ENCODE results near the gene KCNH8.

KCNH8 gene

DNA sequence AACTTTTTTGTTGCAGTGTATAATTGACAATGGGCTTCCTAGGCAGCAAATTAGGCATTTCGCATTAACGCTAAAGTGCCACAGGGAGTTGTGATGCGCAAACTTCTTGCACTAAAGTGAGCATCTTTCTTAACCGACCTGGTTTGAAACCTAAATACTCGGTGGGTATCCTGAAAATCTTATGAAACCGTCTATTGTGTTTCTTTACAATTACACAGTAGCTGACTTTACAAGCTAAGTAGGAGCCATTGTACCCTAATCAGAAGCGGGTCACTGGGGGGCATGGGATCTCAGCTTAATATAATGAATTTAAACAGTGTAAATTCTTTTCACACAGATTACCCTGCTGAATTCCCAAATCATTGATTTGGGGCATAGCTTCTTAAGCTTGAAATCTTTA is 328.0 kb downstream of the KCNH8 start:
- no peak for DNase-seq (ENCODE audit: low read depth, low spot score)

DNA sequence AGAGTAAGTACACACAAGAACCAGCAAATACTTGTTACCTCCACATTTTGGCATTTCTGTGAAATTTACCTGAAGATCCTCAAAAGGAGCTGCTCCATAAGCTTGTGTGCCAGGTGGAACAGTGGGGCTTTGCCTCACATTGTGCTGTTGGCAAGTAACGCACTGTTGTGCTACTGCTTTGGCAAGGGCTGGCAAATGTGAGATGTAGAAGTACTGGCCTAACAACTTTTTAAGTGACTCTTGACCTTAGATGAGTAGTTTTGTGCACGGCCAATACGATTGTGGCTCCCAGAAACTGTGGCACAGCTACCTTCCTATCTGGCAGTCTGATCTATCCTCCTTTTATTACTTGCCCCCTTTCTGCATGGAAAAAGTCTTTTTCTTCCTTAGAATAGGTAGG is 337.0 kb downstream of the KCNH8 start:
- no peak for DNase-seq (ENCODE audit: low read depth, low spot score)

DNA sequence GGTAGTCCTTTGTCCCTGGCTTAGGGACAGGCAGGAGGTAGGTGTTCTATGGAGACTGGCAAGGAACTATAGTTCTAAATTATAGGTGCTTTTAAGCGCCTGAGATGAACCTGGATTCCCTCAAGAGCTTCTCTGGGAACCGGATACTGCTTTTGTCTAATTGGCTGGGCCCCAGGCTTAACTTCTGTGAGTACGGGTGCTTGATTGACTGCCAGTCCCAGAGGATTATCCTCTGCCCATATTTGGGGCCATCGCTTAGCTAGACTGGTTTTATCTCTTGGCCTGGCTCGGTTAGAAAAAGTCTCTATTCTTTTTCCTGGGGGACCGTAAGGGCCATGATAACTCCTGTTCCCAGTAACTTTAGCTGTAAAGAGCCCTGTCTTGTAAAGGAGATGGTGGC is 339.1 kb downstream of the KCNH8 start:
- no peak for DNase-seq (ENCODE audit: low read depth, low spot score)

DNA sequence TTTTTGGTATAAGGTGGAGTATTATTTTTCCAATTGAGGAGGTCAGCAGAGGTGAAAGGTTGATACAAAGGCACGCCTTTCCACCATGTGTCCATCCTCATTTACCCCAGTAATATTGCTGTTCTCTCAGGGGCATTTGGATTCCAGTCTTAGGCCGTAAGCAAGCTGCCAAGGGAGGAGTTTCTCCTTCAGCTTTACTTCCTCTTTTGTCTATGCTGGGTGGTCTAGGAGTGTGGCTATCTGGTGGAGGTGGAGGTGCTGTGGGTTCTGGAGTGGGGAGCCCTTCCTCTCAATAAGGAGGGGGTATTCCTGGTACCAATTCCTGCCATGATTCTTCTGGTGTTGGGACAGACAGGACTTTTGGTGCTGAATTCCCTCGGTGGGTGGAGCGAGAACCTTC is 340.6 kb downstream of the KCNH8 start:
- no peak for DNase-seq (ENCODE audit: low read depth, low spot score)

DNA sequence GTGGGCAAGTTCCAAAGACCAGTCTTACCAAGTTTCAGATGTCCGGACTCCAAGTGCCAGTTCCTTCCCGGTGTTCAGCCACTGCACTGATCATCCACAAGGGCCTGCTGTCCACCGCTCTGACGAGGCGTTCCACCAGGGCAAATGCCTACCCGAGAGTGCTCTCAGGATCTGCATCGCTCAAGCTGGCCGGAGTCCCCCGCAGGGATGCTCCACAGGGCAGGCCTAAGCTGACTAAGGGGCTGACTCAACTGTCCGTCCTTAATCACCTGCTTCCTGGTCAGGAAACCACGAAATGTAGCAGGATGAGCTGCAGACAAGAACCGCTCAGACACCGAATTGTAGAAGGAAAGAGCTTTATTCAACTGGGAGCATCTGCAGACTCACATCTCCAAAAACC is 341.6 kb downstream of the KCNH8 start:
- DNase-seq (ENCODE audit: low read depth, low spot score) = no peak

DNA sequence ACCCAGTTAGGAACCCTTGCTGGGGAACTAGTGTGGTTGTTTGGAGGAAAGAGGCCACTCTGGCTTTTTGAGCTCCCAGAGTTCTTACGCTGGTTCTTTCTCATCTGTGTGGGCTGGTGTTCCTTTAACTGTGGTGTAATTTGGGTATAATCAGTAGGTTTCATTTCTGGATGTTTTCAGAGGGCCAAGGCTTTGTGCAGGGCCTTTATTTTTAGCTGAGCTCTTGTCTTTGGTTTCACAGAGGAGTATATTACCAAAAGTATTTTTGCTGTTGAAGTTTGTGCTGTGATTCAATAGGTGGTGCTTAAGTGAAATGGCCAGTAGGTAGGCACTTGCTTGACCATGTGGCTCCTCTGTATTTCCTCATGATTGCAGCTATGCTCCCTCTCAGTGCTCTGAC is 357.9 kb downstream of the KCNH8 start:
- no peak for DNase-seq (ENCODE audit: low read depth, low spot score)

DNA sequence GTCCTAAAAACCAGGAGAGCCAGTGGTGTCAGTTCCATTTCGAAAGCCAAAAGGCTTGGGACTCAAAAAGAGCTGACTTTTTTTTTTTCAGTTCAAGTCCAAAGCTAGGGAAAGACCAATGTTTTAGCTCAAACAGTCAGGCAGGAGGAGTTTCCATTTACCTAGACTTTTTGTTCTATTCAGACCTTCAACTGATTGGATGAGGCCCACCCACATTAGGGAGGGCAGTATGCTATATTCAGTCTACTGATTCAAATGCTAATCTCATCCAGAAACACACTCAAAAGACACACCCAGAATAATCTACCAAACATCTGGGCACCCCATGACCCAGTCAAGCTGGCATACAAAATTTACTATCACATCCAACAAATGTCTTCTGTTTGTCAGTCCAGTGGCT is 374.0 kb downstream of the KCNH8 start:
- DNase-seq (ENCODE audit: low read depth, low spot score) = no peak

DNA sequence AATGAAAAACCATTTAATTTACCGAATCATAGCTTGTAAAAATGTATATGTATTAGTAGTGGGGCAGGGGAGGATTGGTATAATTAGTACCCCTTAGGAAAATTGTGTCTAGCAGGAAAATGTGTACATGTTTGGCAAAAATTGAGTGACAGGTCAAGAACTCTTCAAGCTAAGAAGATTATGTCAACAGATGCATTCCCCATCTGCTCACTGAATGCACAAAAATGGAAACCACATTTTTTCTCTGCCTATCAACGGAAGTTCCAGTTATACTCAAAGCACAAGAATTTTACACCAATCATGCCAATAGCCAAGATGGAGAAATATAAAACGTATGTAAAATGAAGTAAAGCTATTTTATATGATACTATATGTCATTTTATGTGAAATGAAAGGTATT is 377.8 kb downstream of the KCNH8 start:
- no peak for DNase-seq (ENCODE audit: low read depth, low spot score)

DNA sequence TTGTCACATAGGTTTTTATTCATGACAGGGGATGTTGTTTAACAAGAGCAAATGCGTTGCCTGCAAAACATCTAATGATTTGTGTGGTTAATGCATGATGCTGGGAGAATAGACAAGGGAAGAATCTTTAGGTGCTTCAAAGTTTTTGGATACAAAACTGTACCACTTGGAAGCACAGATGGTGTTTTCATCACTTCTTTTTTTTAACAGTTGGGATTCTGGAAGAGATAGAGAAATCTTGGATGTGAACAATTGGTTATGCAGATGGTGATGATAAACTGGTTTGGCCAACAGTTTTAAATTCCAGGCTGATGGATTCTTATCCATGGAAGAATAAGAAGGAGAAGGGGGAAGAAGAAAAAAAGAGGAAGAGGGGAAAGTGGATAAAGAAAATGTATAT is 379.4 kb downstream of the KCNH8 start:
- DNase-seq (ENCODE audit: low read depth, low spot score) = no peak

DNA sequence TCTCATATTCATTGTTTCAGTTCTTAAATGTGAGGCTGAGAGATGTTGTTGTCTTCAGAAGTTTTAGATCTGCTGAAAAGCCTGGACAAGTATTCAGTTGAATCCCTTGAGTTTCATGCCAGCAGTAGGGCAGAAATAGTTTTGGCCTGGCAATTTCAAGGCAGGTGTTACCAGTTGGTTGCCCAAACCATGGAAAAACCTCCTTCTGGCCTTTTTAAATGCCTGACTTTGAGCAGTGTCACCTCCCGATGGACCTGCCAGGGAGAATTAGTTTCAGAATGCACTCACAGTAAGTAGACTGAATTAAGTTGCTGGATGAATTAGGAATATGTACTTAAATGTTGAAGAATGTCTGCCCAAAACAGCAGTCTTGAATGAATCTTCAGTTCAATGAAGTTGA is 383.1 kb downstream of the KCNH8 start:
- DNase-seq (ENCODE audit: low read depth, low spot score) = no peak

DNA sequence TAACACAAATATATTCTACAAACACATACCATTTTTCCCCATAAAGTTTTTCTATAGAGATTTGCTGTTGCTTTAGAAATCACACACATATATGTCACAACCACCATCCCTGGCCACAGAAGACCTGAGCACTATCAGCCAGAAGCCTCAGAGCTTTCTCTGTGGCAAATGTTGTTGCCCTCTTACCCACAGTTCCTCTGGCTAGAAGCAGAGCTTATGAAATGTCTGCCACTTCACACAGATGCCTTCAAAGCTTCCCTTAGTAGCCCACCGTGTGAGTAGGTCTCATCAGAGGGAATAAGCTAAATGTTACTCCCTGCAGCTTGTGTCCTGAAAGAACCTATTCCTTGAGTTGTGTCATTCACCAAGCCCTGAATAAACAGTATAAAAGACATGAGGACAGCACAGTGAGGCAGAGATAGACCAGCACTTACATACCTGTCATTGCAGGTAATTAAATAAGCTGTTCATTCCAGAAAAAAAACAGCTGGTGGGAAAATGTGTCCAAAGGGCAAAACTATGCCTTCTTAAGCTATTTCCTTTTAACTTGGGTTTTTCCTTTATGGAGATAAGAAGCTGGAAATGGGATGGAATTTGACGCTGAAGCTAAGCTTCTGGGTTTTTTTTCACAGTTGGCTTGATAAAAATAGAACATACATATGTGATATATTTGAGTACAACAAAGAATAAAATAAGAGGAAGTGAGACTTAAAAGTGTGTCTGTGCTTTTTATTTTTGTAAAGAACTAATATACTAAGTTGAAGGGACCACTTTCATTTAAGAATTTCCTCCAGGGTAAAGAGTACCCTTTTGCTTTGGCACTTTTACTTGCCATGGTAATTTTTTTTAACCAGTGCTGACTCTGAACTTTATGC is 391.4 kb downstream of the KCNH8 start:
- DNase-seq (ENCODE audit: low read depth, low spot score) = no peak

DNA sequence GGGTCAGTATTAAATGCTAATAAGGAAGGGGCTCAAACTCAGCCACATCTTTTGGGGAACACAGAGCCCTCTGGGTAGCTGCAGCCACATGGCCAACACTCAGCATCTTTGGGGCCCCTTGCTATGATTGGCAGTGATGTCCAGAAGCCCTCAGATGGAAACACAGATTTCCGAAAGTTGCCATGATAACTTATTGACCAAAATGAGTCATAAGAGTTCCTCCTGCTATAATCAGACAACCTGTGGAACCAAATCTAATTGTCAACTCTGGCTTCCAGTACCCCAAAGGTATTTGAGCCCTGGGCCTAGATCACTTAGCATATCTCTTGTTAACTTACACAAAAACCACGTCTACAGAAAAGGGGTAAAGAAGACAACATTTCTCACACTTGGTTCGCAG is 392.2 kb downstream of the KCNH8 start:
- DNase-seq (ENCODE audit: low read depth, low spot score) = no peak

DNA sequence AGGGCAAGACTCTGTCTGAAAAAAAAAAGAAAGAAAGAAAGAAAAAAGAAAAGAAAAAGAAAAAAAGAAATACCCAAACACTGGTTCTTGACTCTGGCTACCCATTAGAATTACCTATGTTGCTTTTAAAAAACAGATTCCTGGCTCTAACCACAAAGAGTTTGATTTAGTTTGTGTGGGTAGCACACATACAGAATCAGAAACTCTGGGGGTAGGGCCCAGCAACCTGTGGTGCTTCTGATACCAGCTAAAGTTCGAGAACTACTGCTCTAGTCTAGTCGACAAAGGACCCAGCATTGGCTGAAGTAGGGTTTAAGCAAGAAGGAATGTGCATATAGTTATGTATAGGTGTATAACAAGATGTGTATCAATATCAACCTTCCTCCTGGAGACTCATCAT is 393.0 kb downstream of the KCNH8 start:
- DNase-seq (ENCODE audit: low read depth, low spot score) = no peak

DNA sequence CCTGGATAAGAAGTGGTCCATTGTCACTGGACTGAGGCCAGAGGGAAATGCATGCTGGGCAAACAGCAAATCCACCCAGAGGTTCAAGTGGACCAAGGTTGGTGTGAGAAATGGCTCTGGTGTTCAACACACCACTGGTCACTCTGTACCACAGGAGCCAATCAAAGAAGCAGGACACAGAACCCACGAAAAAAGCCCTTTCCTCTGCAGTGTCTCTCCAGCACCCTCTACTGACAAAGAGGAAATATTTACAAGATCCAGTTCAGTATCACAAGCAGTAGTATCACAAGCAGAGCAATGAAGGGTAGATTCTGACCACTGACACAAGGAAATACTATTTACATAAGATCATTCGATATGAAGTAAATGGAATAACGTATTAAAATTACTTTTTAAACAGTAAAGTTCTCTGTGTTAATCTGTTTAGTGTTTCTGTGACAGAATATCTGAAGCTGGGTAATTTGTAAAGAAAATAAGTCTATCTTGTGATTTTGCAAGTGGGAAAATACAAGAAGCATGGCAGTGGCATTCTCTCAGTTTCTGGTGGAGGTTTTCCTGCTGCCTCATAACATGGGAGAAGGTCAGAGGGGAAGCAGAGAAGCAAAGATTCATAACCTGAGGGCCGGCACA is 395.0 kb downstream of the KCNH8 start:
- no peak for DNase-seq (ENCODE audit: low read depth, low spot score)

DNA sequence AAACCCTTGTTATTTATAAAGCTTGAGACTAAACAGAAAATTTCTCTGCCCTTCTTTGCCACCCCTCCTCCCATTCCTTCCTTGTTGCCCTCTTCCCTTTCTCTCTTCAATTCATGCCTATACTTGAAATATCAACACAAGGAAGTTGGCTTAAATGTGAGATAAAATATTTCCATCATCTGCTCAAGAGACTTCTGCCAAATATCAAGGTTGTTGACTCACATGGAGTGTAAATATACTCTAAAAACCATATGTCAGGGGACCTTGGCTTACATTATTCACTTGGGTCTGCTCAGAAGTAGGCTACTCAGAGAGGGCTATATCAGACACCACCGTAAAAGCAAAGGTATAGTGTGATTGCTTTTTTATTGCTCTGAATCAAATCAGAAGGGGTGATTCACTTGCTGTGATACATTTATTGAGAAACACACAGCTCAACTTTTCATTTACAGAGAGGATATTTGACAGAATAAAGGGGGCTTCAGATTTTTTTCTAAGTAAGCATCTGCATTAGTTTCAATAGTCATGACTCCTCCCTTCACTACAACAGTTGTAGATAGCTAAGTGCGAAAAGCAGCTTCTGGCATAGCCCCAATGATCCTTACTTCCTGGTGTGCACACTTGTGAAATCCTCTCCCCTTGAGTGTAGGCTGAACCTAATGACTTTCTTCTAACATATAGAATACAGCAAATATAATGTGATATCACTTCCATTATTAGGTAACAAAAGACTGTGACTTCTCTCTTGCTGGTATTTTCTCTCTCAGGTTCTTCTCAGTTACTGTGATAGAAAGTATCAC is 399.6 kb downstream of the KCNH8 start:
- DNase-seq (ENCODE audit: low read depth, low spot score) = no peak

DNA sequence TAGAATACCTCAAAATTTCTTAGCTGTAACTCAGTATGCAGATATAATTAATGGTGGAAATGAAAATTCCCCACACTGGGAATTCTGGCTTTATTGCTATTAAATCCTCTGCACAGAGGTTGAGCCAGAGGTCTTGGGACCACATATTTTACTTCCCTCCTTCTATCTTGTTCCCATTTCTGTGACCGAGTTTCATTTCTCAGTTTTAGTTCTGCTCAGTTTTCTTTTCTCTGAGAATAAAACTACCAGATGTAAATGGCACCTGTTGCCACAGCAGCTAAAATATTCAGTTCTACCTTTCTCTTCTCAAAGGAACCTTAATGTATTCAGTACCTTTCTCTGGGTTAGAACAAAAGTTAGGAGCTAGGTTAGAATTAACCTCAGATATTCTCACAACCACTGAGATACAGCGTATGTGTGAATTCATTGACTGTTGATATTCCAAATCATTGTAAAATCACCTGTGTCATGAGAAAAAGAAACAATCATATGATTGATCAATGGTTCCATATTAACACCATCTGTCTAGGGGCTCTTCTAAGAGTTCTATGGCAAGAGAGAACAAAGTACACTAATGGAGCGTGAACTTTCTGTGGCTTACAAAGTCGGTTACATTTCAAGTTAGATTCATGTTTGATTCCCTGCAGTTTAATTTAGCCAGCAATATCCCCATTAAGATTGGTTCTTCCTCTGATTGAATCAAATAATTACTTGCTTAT is 411.6 kb downstream of the KCNH8 start:
- DNase-seq (ENCODE audit: low read depth, low spot score) = no peak

DNA sequence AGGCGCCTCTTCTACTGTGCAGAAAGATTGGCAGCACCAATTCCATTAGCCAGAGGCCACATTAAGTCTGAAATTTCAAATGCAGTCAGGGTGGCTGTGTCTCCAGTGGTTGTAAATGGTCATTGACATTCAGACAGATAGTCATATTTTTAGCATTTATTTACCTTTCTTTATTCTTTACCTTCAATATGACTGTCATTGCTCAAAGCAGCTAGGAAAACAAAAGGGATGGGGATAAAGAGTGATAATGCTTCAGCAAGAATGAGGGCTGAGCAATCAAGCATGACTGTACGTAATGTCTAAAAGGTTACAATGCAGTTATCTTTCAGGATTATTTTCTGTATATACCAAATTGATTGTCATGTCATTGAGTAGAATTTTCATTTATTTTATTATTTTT is 425.3 kb downstream of the KCNH8 start:
- no peak for DNase-seq (ENCODE audit: low read depth, low spot score)

DNA sequence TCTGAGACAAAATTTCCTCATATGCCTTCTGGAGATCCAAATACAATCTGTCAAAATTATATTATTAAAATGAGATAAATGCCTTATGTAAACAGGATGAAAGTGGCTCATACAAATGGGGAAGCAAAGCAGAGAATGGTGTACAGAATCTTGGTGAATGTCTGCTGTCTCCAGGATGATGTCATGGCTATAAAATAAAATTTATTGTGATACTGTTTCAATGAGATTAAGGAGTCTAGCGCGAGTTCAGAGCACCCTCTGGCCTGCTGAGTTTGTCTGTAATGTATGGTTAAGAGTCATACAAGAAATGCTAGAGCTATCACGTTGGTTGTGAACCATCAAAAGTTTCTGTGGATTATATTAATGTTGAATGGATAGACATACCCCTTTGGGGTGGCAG is 426.0 kb downstream of the KCNH8 start:
- DNase-seq (ENCODE audit: low read depth, low spot score) = no peak

DNA sequence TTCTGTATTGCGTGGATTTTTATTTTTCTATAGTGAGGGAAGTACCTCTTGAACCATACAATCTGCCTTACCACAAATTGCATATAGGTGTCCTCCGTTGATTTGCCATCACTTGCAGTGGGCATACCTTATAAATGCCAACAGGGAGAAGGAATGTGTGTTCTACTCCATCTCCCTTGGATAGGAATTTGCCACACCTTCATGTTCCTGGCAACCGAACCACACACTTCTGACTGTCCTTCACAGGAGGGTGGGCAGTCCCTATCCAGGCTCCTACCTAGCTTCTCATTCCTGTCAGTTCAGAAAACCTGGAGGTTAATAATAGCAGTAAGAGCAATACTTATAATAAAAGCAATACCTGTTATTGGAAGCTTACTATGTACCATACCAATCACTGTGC is 428.0 kb downstream of the KCNH8 start:
- no peak for DNase-seq (ENCODE audit: low read depth, low spot score)
